ENCODE measurements around the gene PTPRT.

The PTPRT gene

DNA sequence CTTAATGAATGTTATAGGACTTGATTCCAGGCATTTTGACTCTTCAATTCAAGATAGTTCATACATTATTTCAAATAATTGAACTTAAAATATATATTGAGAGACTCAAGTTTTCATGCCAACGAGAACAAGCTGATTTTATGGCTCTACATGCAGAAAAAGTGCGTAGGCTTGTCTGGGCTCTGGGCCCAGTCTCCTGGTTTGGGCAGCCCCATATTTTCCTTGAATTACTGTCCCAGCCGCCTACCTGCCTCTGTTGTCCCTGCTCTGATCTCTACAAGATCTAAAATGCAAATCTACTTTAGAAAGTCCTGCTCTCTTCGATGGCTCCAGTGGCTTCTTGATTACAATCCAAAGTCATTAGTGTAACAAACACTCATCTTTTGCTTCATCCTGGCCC is 1034.1 kb downstream of the PTPRT start:
- no peak for DNase-seq

DNA sequence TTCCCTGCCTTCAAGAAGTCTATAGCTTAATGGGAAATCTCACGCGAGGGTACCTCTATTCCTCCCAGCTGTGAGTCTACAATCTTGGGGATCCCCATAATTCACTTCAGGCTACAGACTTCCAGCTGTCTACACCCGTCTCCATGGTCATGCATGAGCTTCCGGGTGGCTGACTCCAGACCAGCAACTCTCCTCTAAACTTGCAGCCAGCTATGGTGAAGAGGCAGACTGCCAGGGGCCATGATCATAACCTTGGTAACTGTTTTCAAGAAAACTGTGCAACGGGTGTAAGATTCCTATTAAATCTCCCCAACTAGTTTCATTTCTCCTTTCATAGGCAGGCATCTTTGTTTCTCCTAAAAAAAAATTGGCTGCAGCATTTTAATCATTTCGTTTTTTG is 1037.1 kb downstream of the PTPRT start:
- no peak for DNase-seq

DNA sequence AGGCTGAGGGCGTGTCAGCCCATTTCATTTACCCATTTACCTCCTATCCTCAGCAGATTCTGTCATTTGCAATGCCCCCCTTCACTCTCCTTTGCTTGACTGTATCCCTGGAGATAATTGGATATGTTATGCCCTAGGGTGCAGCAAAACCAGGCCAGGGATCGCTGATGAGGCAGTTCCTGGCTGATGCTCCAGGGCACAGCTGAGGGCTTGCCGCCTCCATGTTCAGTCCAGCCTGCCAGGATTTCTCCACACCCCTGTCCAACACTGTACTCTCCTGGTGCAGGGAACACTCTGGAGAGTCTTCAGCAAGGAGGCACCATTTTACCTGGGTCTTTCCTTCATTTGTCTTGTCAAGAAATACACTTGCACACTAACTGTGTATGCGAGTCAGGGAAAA is 1039.5 kb downstream of the PTPRT start:
- no peak for DNase-seq

DNA sequence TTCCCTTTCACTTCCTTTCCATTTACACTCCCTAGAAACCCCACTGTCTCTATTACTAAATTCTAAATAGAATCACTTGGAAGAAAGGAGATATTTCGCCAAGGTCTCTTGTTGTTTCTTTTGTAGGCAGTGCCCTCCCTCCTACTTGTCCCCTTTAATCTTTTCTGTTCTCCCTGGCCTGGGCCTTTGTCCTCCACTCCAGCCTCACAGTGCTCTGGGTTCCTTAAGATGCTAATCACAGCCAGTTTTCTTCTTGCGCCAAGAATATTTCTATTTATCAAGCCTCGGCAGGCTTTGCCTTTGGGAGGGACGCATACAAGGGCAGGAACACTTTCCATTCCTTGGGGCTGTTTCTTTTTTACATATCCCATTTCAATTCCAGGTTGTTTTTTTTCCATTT is 1051.0 kb downstream of the PTPRT start:
- no peak for DNase-seq

DNA sequence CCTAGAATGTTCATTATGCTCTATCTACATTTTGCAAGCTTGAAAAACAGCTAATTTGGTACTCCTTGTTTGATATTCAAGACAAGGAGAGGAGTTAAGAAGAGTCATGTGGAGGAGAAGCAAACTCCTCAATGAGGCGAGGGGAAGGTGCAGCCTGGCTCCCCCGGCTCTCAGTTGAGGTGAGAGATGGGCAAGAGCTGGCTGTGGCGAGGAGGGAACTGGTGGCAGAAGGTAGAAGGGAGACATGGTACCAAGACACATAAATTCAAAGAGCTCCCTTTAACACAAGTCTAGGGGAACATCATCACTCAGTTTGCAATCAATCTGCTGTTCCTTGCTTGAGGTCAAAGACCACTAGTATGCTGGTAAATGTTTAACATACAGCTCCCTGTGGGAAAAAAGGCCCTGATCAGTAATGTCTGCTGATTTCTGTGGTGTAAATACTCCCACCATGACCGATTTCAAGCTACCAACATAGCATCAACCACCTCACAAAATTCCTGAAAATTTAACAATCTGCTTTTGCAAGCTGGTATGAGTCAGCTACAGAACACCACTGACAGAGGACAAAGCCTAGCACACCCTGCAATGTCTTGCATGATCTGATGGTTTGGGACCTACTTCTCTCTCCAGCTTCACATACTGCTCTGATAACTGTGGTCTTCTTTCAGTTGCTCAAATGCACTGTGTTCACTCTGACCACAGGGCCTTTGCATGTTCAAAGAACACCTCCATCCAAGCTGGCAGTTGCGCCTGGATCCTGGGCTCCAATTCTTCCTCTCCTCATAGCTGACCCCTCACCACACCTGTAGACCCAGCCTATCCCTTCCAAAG is 1055.2 kb downstream of the PTPRT start:
- DNase-seq, result no peak

DNA sequence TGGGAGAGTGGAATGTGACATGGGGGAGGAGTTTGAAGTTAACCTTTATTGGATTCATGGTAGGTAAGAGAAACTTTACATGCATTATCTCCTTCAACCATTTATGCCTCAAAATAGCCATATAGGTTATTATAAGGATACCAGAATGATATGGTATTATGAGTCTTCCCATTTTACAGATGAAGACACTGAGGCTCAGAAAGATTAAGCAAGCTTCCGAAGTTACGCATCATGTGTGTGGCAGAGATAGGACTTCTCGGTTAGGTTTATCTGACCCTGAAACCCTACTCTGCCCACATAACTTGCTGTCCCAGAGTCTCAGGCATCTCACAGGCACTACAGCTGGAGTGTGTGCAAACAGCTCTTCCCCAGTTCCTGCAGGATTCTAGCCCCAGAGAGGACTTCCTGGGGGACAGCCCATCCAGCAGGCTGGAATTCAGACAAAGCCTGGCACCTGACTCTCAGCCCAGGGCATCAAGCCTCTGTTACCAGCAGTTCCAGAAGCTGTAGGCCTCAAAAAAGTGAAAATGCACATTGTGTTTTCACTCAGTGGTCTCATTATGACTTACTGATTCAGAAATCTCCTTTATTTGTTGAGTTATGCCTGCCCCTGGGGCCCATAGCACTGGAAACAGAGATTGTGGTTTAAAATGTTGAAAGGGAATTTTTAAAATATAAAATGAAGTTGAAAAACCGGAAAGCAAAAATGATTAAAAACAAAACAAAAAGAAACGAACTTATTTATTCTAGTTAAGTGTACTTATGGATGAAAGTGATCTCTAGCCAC is 1058.7 kb downstream of the PTPRT start:
- DNase-seq, result no peak

DNA sequence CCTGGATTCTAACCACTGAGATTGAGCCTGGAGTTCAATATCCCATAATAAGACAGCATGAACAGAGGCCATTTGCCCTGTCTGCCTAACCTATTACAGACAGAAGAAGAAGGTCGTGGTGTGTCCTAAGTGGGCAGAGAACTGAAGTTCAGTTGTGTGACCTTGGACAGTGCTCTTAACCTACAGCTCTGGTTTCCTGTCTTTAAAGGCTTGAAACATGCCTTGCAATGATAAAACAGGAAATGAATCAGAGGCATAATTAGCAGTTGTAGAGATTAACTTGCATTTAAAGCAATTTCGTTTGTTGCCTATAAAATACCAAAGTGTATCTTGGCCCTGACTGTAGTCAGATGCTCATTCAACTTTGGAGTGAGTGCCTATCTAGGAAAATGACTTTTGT is 1064.3 kb downstream of the PTPRT start:
- no peak for DNase-seq

DNA sequence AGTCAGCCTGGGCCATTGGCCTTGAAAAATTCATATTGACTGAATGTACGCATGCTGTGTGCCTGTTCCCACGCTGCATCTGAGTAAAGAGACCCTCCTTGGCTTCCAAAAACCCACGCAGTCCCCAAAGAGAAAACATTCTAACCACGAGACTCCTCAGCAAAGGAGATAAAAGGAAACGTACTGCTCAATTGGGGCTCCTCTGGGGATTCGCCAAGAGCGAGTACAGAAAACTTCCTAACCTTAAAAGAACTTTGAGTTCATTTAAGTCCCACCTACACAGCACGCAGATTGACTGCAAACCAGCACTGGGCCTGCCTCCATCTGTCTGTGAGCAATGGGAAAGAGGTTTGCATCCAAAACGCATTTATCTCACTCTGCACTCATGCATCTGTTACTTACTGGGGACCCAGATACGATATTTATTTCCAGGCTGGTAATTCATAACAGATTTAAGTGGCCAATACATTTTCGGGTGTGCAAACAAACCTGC is 1065.7 kb downstream of the PTPRT start:
- DNase-seq, result no peak

DNA sequence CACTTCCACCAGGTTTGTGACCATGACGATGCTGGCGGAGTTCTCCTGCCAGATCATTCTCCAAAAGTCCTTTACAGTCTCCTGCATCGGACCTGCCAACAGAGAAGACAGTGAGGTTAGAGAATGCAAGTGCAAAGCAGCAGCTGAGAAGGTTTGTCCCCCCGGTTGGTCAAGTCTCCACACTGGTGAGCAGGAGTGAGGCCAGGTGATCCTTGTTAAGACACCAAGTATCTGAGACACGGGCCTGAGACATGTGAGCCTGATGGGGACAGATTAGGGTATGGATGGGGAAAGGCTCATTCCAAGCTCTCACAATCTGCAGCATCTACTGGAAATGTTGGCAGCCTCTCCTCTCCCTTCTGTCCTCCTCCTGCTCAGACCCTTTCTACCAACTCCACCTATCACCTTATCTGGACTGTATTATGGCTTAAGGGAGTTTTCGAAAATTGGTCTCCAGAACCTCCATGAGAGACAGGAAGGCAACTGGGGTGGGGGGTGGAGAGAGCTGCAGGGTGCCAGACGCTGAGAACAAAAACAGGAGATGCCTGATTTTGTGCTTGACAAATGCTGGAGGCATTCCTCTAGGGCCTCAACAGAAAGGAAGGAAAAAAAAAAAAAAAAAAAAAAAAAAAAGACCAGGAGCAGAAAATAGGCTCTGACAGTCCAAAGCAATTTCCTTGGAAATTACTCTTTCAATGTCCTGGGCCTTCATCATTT is 1071.1 kb downstream of the PTPRT start:
- no peak for DNase-seq

DNA sequence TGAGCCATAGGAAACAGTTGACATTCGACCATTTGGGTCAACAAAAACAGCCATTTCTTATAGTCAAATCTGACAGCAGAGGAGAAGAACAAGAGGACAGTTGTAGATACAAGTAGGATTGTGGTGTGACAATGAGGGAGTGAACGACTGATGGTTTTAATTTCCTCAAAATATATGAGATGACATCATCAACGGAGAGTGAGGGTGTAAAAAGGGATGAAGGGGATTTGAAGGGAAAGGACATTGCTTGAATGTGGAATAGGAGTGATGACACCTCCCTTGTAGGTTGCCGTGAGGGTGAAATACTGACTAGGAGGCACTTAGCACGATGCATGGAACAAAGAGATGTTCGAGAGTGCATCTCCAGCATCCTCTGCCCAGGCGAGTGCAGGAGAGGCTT is 1071.7 kb downstream of the PTPRT start:
- DNase-seq, result no peak

DNA sequence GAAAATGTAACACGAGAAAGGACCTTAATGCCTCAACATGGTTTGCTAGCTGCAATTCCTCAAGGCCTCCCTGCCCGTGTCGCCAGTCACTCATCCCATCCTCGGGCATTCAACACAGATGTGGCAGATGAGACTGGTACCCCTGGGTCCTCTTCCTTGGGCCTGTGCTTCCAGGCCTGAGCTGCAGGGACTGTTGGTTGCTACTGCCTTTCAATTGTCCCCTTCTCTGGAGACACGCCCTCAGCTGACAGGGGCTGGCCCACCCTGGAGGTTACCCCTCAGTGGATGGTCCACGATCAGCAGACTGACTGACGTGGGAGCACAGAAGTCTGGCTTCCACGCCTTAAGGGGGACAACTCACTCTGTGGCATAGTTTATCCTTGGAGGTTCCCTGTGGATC is 1076.5 kb downstream of the PTPRT start:
- no peak for DNase-seq

DNA sequence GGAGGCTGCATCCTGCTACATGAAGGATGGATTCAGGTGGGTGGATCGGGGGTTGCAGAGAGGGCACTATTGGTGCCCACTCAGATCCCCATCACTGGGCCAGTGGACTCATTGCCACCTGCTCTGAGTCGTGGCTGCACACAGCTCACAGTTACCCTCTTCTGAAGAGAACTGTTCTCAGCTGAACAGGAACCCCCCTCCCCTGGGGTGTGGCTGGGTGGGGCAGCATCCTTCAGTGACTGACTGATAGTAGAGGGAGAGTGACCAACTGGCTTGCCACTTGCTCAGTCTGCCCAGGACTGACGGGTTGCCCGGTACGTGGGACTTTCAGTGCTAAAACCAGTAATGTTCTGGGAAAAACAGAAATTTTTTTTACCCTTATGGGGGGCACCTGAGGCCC is 1077.5 kb downstream of the PTPRT start:
- DNase-seq, result no peak

DNA sequence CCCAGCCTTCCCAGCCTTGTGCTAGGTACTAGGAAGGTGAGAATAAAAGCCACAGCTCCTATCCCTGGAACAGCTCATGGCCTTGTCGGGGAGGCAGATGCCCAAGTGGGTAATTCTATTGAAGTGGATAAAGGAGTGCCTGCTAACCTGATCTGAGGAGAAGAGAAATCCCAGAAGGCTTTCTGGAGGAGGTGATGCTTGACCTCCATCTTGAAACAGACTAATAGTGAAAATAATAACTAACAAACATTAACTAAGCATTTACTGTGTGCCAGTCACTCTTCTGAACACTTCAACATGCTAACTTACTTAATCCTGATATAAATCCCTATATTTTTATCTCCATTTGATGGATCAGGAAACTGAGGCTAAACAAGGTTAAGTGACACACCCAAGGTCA is 1078.4 kb downstream of the PTPRT start:
- DNase-seq, result no peak

DNA sequence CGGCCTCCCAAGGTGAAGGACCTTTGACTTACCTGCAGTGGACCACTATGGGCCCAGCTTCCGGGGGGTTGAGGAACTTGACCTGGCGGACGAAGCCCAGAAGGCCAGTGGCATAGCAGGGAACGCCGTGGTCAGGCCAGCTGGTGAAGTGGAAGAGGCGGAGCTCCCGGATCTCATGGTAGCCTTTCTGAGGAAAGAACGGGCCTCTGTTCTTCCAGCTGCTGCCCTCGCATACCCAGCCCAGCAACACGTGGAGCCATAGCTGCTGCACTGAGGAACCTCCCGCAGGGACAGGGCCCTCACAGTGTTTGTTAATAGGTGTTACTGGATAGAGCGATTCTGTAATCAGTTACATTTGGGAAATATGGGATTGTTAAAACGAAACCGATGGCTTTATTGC is 1079.4 kb downstream of the PTPRT start:
- no peak for DNase-seq

DNA sequence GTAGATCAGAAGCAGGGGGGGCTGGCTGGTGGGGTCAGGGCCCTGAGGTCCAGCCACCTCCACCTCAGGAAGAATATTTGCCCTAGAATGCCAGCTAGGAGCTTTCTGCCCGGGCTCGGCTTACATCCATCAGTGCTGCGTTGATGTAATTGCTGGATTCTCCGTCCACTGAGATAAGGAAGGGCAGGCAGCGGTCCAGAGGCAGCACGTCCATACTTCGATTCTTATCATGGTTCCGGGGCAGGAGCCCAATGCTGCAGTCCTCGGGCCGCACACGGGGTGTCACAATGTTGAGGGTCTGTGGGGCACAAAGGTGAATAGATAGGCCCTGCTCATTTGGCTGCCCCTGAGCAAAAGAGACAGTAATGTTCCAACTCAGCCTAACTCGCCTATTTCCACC is 1087.7 kb downstream of the PTPRT start:
- no peak for DNase-seq

DNA sequence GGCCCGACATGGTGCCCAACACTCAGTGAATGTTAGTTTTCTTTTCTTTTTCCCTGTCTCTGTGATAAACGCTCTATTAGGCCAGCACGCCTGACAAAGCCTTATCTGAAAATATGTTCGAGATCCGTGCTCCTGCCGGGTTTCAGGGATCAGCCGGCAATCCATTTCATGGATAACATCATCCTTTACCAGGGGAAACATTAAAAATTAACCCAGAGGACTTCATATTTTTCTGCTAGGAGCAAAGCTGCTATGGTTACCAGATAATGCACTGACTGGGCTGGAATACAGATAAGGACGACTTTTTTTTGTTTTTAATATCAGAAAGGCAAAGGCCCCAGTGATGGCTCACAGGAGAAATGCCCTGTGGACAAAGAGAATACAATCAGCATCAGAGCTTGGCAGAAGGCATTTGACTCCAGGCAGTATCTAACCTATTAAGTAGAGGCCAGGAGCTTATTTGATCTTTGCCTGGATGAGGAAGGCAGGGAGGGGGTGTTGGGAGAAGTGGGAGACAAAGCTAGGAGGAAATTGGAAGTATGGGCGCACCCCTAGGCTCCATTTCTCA is 1089.5 kb downstream of the PTPRT start:
- no peak for DNase-seq

DNA sequence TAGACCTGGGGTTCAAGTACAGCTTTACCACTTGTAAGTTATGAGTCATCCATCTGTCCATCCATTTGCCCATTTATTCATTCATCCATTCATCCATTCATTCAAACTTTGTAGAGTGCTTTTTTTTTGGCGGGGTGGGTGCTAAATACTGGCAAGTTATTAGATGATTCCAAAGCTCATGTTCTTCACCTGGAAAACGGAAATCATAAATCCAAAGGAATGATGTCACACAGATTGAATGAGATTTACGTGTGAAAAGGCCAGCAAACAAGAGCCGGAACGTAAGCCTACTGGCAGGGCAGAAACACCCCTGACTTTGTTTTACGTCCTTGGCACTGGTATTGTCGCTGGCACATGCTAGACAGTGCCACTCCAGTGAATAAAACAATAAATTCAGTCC is 1090.6 kb downstream of the PTPRT start:
- DNase-seq, result no peak

DNA sequence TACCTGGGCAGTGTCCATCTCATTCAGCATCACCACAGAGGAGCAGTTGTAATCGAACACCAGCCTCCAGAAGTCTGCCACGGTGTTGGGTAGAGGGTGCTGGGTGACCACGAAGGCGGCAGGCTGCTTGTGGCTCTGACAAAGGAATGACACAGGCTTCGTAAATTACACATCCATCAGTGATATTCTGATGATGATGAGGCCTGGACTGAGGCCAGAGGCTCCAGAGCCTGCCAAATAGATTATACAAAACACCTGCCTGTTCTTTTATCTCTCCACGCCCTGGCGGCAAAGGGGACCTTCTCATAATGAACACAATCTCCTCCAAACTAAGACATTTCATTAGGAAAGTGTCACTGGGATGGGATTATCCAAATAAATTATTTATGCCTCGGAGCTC is 1091.3 kb downstream of the PTPRT start:
- DNase-seq, result no peak

DNA sequence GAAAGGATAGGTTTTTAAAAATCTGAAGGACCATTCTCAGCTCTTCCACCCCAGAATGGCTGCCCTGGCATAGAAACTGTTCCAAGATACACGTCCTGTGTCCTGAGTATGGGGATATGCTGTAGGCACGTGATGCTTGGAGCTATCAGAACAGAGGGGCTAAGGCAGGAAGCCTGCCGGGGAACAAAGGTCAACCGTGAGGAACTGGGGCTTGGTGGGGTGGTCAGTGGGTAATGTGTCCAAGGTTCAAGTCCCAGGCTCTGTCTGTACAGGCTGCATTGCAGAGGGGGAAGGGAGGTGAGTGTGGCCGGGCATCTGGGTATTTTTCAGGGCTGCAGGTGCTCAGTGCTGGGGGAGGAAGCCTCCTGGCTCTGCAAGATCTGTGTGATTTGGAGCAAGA is 1092.0 kb downstream of the PTPRT start:
- DNase-seq, result no peak

DNA sequence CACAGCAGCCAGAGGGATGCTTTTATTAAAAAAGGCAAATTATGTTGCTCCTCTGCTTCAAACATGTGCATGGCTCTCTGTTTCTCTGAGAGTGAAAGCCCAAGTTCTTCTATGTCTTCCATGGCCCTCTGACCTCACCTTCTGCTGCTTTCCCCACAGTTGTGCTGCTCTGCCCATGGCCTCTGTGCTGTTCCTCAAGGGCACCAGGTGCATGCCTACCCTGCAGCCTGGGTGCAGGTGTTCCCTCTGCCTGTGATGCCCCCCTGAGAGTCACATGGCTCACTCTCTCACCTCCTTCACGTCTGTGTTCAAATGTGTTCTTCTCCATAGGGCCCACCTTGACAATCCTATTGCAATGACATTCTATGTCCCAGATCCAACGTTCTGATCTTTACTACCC is 1094.5 kb downstream of the PTPRT start:
- DNase-seq, result no peak

DNA sequence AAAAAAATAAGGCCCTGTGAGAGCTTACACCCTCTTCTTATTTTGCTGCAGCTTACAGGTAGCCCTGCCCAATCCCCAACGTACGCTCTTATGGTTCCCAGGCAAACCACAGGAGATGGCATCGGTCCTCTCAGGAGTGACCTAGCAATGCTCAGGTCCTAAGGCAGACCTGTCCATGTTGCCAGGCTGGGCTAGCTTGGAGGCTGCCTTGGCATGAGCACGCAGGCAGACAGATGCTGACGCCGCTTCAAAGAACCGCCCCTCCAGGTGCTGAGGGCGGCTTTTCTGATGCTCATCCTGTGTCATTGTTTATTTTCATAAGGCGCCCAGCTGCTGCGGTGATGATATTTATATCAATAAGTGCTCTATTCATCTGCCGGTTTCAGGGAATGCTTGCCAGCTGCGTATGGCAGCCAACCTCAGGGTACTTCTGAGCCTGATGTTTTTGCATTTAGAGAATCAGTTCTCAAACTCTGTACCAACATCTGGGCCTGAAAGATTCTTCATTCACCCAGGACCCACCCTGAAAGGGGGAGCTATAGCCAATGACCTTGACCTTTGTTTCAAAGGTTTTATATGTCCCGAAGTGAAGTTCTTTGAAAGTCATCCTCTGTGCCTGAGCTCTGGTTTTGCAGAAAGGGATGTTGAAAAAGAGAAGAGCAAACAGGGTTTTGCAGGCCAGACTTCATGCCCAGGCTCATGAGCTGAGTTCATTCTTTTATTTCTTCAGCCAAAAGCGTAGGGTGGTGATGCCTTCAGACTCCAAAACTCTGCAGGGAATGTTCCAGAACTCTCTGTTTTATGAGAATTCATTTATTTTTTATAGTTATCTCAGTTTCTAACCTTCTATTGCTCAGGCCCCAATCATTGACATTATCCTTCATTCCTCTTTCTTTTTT is 1095.9 kb downstream of the PTPRT start:
- no peak for DNase-seq

DNA sequence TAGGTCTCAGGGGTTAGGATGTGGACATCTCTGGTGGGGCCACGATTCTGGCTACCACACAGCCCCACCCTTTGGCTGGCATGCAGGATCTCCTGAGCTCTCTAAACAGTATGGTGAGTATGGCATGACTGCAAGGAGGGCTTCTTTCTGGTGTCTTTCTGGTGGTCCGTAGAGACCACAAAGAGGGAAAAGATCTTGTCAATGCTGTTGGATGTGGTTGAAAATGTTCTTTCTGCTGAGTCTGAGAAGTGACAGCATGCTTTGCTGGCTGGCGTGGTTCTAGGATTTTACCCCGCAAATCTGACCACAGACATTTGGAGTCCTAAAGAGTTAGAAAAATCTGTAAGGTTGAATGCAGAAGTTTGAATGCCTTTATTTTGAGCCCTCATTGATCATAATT is 1096.7 kb downstream of the PTPRT start:
- no peak for DNase-seq
